Hindlimb muscle (tissue), 1 donor: Measurements from ENCODE around the gene LTC4S. TPM values are rescaled to one million over a fixed set of nuclear protein-coding genes. Genes with fewer than 3 reads are reported as not detected.

Experiments used
- polyA plus RNA-seq: library from polyadenylated mRNA; unstranded; fragments of 120-200 nt; gene quantifications from one replicate; pipeline ENCODE4 v1.2.1, GENCODE V29; 2013; ENCODE audit not compliant: insufficient read length

Gene LTC4S
- polyA plus RNA-seq, 1 donor, result 2.8 TPM

Other genes with a start within 250 kb of the LTC4S start
- gene RUFY1, start 243.4 kb upstream of the LTC4S start, polyA plus RNA-seq, result 40.6 TPM
- gene HNRNPH1, start 170.3 kb upstream of the LTC4S start, polyA plus RNA-seq, result 607 TPM
- 0.61 TPM for gene CBY3, start 113.0 kb upstream of the LTC4S start, polyA plus RNA-seq
- 212 TPM for gene CANX, start 95.0 kb upstream of the LTC4S start, polyA plus RNA-seq
- 26.7 TPM for gene MAML1, start 61.2 kb upstream of the LTC4S start, polyA plus RNA-seq
- gene MGAT4B, start 12.9 kb downstream of the LTC4S start, polyA plus RNA-seq, result 69.3 TPM
- gene SQSTM1, start 26.9 kb downstream of the LTC4S start, polyA plus RNA-seq, result 74.0 TPM
- gene MRNIP, start 64.8 kb downstream of the LTC4S start, polyA plus RNA-seq, result 15.4 TPM
- gene TBC1D9B, start 113.9 kb downstream of the LTC4S start, polyA plus RNA-seq, result 55.7 TPM